Activated naive CD8-positive, alpha-beta T cell treated with anti-CD3 and anti-CD28 coated beads, Interleukin-2, amount 50 U/mL, for 24 hours (primary cell): ENCODE measurements around the gene RAB12.
"Not testable (repeated sequence)": the region's sequence is repeated elsewhere in the genome, so short reads cannot be mapped to it uniquely, and the experiment has no call there.

Source experiments
- ATAC-seq: fragments of 150-1000 bp; cut with Tn5 transposase; one replicate; pipeline ENCODE4 v1.10.0; 2021
- DNase-seq: peaks from one replicate; pipeline ENCODE4 v3.0.0; 2021
- H3K27ac Mint-ChIP-seq: one replicate; pipeline ENCODE4 v1.8.0; 2021; ENCODE audit warnings: mild to moderate bottlenecking, mixed read lengths
- H3K27me3 Mint-ChIP-seq: one replicate; pipeline ENCODE4 v1.8.0; 2021; ENCODE audit warnings: mixed read lengths
- H3K36me3 Mint-ChIP-seq: one replicate; pipeline ENCODE4 v1.8.0; 2021; ENCODE audit warnings: low read depth, mixed read lengths
- H3K4me1 Mint-ChIP-seq: one replicate; pipeline ENCODE4 v1.8.0; 2021; ENCODE audit warnings: mixed read lengths
- H3K4me3 Mint-ChIP-seq: one replicate; pipeline ENCODE4 v1.8.0; 2021; ENCODE audit warnings: mild to moderate bottlenecking, moderate library complexity, mixed read lengths
- H3K9me3 Mint-ChIP-seq: one replicate; pipeline ENCODE4 v1.8.0; 2021; ENCODE audit warnings: mixed read lengths

RAB12 gene

GRCh38 chr18:8651478-8652261 lies 42.4 kb downstream of the RAB12 start:
- not testable (repeated sequence) for H3K9me3 Mint-ChIP-seq, ATAC-seq, H3K27ac Mint-ChIP-seq, DNase-seq, H3K36me3 Mint-ChIP-seq, H3K4me3 Mint-ChIP-seq, H3K4me1 Mint-ChIP-seq
- H3K27me3 Mint-ChIP-seq = peaks cover 20% of the 10 kb centered on the region

GRCh38 chr18:8654503-8655451 lies 45.5 kb downstream of the RAB12 start:
- Mint-ChIP-seq H3K27me3 (peaks cover 18% of the 10 kb centered on the region), H3K9me3 (no peaks in the 10 kb centered on the region), H3K4me1 (no peaks in the 10 kb centered on the region), H3K36me3 (no peaks in the 10 kb centered on the region), H3K4me3 (no peak overlapping the region), H3K27ac (no peak overlapping the region)
- no peak for ATAC-seq
- no peak for DNase-seq

GRCh38 chr18:8656232-8656631 lies 47.0 kb downstream of the RAB12 start:
- peaks cover 1% of the 10 kb centered on the region for H3K4me1 Mint-ChIP-seq
- peaks cover 19% of the 10 kb centered on the region for H3K27me3 Mint-ChIP-seq
- no peaks in the 10 kb centered on the region for H3K36me3 Mint-ChIP-seq
- DNase-seq (no peak), ATAC-seq (no peak)
- H3K9me3 Mint-ChIP-seq = no peaks in the 10 kb centered on the region
- no peak overlapping the region for H3K27ac Mint-ChIP-seq
- H3K4me3 Mint-ChIP-seq = no peak overlapping the region

GRCh38 chr18:8657050-8657820 lies 48.0 kb downstream of the RAB12 start:
- Mint-ChIP-seq H3K36me3 (no peaks in the 10 kb centered on the region), H3K27ac (no peak overlapping the region), H3K4me1 (peaks cover 1% of the 10 kb centered on the region), H3K27me3 (peaks cover 13% of the 10 kb centered on the region), H3K4me3 (no peak overlapping the region), H3K9me3 (no peaks in the 10 kb centered on the region)
- DNase-seq (no peak), ATAC-seq (no peak)

GRCh38 chr18:8657873-8658470 lies 48.7 kb downstream of the RAB12 start:
- DNase-seq (no peak), ATAC-seq (no peak)
- H3K4me1 Mint-ChIP-seq = peaks cover 1% of the 10 kb centered on the region
- no peak overlapping the region for H3K4me3 Mint-ChIP-seq
- H3K9me3 Mint-ChIP-seq = no peaks in the 10 kb centered on the region
- H3K27me3 Mint-ChIP-seq = peaks cover 13% of the 10 kb centered on the region
- no peak overlapping the region for H3K27ac Mint-ChIP-seq
- no peaks in the 10 kb centered on the region for H3K36me3 Mint-ChIP-seq

GRCh38 chr18:8658858-8659485 lies 49.7 kb downstream of the RAB12 start:
- no peak for DNase-seq
- ATAC-seq = no peak
- Mint-ChIP-seq H3K27me3 (peaks cover 8% of the 10 kb centered on the region), H3K36me3 (no peaks in the 10 kb centered on the region), H3K4me1 (peaks cover 1% of the 10 kb centered on the region), H3K27ac (no peak overlapping the region), H3K4me3 (no peak overlapping the region), H3K9me3 (no peaks in the 10 kb centered on the region)

GRCh38 chr18:8659609-8660242 lies 50.5 kb downstream of the RAB12 start:
- H3K27me3 Mint-ChIP-seq = peaks cover 5% of the 10 kb centered on the region
- H3K9me3 Mint-ChIP-seq = no peaks in the 10 kb centered on the region
- no peak overlapping the region for H3K4me3 Mint-ChIP-seq
- peaks cover 1% of the 10 kb centered on the region for H3K4me1 Mint-ChIP-seq
- DNase-seq (no peak), ATAC-seq (no peak)
- no peaks in the 10 kb centered on the region for H3K36me3 Mint-ChIP-seq
- H3K27ac Mint-ChIP-seq = no peak overlapping the region

- DNase-seq (no peak), ATAC-seq (no peak)
- H3K36me3 Mint-ChIP-seq = no peaks in the 10 kb centered on the region
- no peak overlapping the region for H3K4me3 Mint-ChIP-seq
- no peaks in the 10 kb centered on the region for H3K9me3 Mint-ChIP-seq
- no peak overlapping the region for H3K27ac Mint-ChIP-seq
- peaks cover 5% of the 10 kb centered on the region for H3K27me3 Mint-ChIP-seq
- peaks cover 3% of the 10 kb centered on the region for H3K4me1 Mint-ChIP-seq
These were observed 51.1 kb downstream of the RAB12 start for GRCh38 chr18:8660316-8660715.

GRCh38 chr18:8661754-8662559 lies 52.7 kb downstream of the RAB12 start:
- Mint-ChIP-seq H3K9me3 (no peaks in the 10 kb centered on the region), H3K36me3 (no peaks in the 10 kb centered on the region), H3K4me1 (peaks cover 3% of the 10 kb centered on the region), H3K27me3 (peaks cover 5% of the 10 kb centered on the region), H3K27ac (no peak overlapping the region), H3K4me3 (no peak overlapping the region)
- no peak for ATAC-seq
- no peak for DNase-seq

GRCh38 chr18:8662560-8663255 lies 53.5 kb downstream of the RAB12 start:
- Mint-ChIP-seq H3K36me3 (no peaks in the 10 kb centered on the region), H3K4me3 (no peak overlapping the region), H3K4me1 (peaks cover 3% of the 10 kb centered on the region), H3K9me3 (no peaks in the 10 kb centered on the region), H3K27me3 (peaks cover 5% of the 10 kb centered on the region), H3K27ac (no peak overlapping the region)
- no peak for ATAC-seq
- no peak for DNase-seq

GRCh38 chr18:8667846-8668245 lies 58.6 kb downstream of the RAB12 start:
- Mint-ChIP-seq H3K9me3 (no peaks in the 10 kb centered on the region), H3K27ac (no peak overlapping the region), H3K4me3 (no peak overlapping the region), H3K4me1 (peaks cover 2% of the 10 kb centered on the region), H3K27me3 (no peaks in the 10 kb centered on the region), H3K36me3 (no peaks in the 10 kb centered on the region)
- no peak for DNase-seq
- ATAC-seq = no peak

- Mint-ChIP-seq H3K4me1 (peaks cover 2% of the 10 kb centered on the region), H3K9me3 (no peaks in the 10 kb centered on the region), H3K36me3 (no peaks in the 10 kb centered on the region), H3K27me3 (no peaks in the 10 kb centered on the region), H3K4me3 (no peak overlapping the region), H3K27ac (no peak overlapping the region)
- ATAC-seq = no peak
- DNase-seq = no peak
These were observed 59.1 kb downstream of the RAB12 start for GRCh38 chr18:8668381-8668780.
